Measurements from ENCODE around the gene THTPA. TPM values are rescaled to one million over a fixed set of nuclear protein-coding genes. Genes with fewer than 3 reads are reported as not detected.
"Not testable (repeated sequence)": the region's sequence is repeated elsewhere in the genome, so short reads cannot be mapped to it uniquely, and the experiment has no call there.

The THTPA gene
- total and polyA plus RNA-seq, 11 donors: 9.1 to 30.9 (median 18.9) TPM

- no peaks in the 10 kb centered on the region for H3K36me3 ChIP-seq
- DNase-seq: no peak
- no peak overlapping the region for H3K4me3 ChIP-seq
- TF ChIP-seq POLR2A (IDR thresholded peaks at IDR 0.05) (no peak), CTCF (IDR thresholded peaks at IDR 0.05) (no peak)
- intact Hi-C loops (cut with DNase I): no loop called here
- H3K4me1 ChIP-seq: peaks cover 0 to 10% (median 0%) of the 10 kb centered on the region in 12 donors
- H3K9me3 ChIP-seq: no peaks in the 10 kb centered on the region
- WGBS, 4 donors: 65 to 75% (median 69%) methylated on average over 6 of the region's 6 CpGs
- no peak overlapping the region for H3K27ac ChIP-seq
- H3K27me3 ChIP-seq: no peaks in the 10 kb centered on the region
- peak in 1 of 4 donors; percentile 11 for ATAC-seq
Observed at GRCh38 chr14:23605931-23606585, 50.0 kb downstream of the THTPA start.

- peak; percentile 37 to 83 (median 73) for DNase-seq
- intact Hi-C loops (cut with DNase I): no loop called here
- Histone ChIP-seq H3K4me1 (peaks cover 0 to 8% (median 0%) of the 10 kb centered on the region in 12 donors), H3K4me3 (no peak overlapping the region), H3K27ac (no peak overlapping the region), H3K36me3 (no peaks in the 10 kb centered on the region), H3K9me3 (no peaks in the 10 kb centered on the region), H3K27me3 (peaks cover 0 to 3% (median 0%) of the 10 kb centered on the region in 9 donors)
- peak; percentile 82 to 88 (median 86) for ATAC-seq
- WGBS, 4 donors: 17 to 50% (median 18%) methylated on average over 1 of the region's 1 CpG
- TF ChIP-seq POLR2A (IDR thresholded peaks at IDR 0.05) (no peak), CTCF (IDR thresholded peaks at IDR 0.05) (no peak)
Observed at GRCh38 chr14:23608454-23608853, 52.4 kb downstream of the THTPA start.

GRCh38 chr14:23609001-23609400 is 52.9 kb downstream of the THTPA start:
- ATAC-seq (no peak), DNase-seq (no peak)
- 76 to 83% (median 80%) methylated on average over 3 of the region's 3 CpGs for WGBS, 4 donors
- Histone ChIP-seq H3K4me1 (peaks cover 0 to 8% (median 0%) of the 10 kb centered on the region in 12 donors), H3K36me3 (no peaks in the 10 kb centered on the region), H3K27me3 (peaks cover 0 to 3% (median 0%) of the 10 kb centered on the region in 9 donors), H3K4me3 (no peak overlapping the region), H3K9me3 (no peaks in the 10 kb centered on the region), H3K27ac (no peak overlapping the region)
- intact Hi-C loops (cut with DNase I): no loop called here
- no peak for TF ChIP-seq CTCF (IDR thresholded peaks at IDR 0.05)
- no peak for TF ChIP-seq POLR2A (IDR thresholded peaks at IDR 0.05)

- 54 to 67% (median 63%) methylated on average over 7 of the region's 7 CpGs for WGBS, 4 donors
- intact Hi-C loops (cut with DNase I); H3K9me3 ChIP-seq; H3K36me3 ChIP-seq; H3K4me1 ChIP-seq; ATAC-seq; H3K4me3 ChIP-seq; DNase-seq; H3K27me3 ChIP-seq: not testable (repeated sequence)
- peak overlapping the region in 1 of 12 donors; percentile 24 for H3K27ac ChIP-seq
Observed at GRCh38 chr14:23609411-23610089, 53.5 kb downstream of the THTPA start.

Other genes starting within 250 kb of the THTPA start
- 10 to 100 TPM; 30.0 to 40.3 (median 36.7) TPM for gene BCL2L2, start 249.4 kb upstream of the THTPA start, total RNA-seq
- 10 to 100 TPM; 16.6 to 52.9 TPM for gene BCL2L2, start 249.4 kb upstream of the THTPA start, polyA plus RNA-seq
- gene PABPN1, start 234.8 kb upstream of the THTPA start, total RNA-seq: 10 to 100 TPM; 23.7 to 85.1 (median 62.5) TPM
- gene PABPN1, start 234.8 kb upstream of the THTPA start, polyA plus RNA-seq: 100 to 1,000 TPM in 1 of 2 donors, 10 to 100 TPM in 1; 48.6 to 102 TPM
- 10 to 100 TPM in 4 of 9 donors, 1 to 10 TPM in 5; 8.5 to 14.9 (median 9.9) TPM for gene SLC22A17, start 203.4 kb upstream of the THTPA start, total RNA-seq
- gene SLC22A17, start 203.4 kb upstream of the THTPA start, polyA plus RNA-seq: 1 to 10 TPM; 7.2 to 9.7 TPM
- 1 to 10 TPM; 1.4 to 5.0 (median 2.3) TPM for gene EFS, start 191.1 kb upstream of the THTPA start, total RNA-seq
- gene EFS, start 191.1 kb upstream of the THTPA start, polyA plus RNA-seq: 1 to 10 TPM; 2.2 to 2.4 TPM
- gene IL25, start 183.5 kb upstream of the THTPA start, total RNA-seq: under 1 TPM in 1 of 9 donors, not detected in 8; 0.29 TPM
- gene IL25, start 183.5 kb upstream of the THTPA start, polyA plus RNA-seq: not detected
- under 1 TPM in 5 of 9 donors, not detected in 4; 0.32 to 0.92 (median 0.64) TPM for gene CMTM5, start 179.2 kb upstream of the THTPA start, total RNA-seq
- 1 to 10 TPM; 1.6 to 1.8 TPM for gene CMTM5, start 179.2 kb upstream of the THTPA start, polyA plus RNA-seq
- gene MYH6, start 148.0 kb upstream of the THTPA start, total RNA-seq: 1,000 to 10,000 TPM in 4 of 9 donors, 100 to 1,000 TPM in 4, 10 to 100 TPM in 1; 76.8 to 4,027 (median 602) TPM
- gene MYH6, start 148.0 kb upstream of the THTPA start, polyA plus RNA-seq: 1,000 to 10,000 TPM; 1,673 to 5,104 TPM
- gene MYH7, start 120.6 kb upstream of the THTPA start, total RNA-seq: over 10,000 TPM in 7 of 9 donors, 1,000 to 10,000 TPM in 2; 6,202 to 23,825 (median 18,310) TPM
- gene MYH7, start 120.6 kb upstream of the THTPA start, polyA plus RNA-seq: over 10,000 TPM in 1 of 2 donors, 100 to 1,000 TPM in 1; 727 to 12,111 TPM
- gene NGDN, start 86.6 kb upstream of the THTPA start, total RNA-seq: 10 to 100 TPM; 16.5 to 23.4 (median 18.7) TPM
- 10 to 100 TPM; 17.8 to 43.4 TPM for gene NGDN, start 86.6 kb upstream of the THTPA start, polyA plus RNA-seq
- 1 to 10 TPM in 3 of 9 donors, under 1 TPM in 6; 0.47 to 2.3 (median 0.88) TPM for gene ZFHX2, start 4.5 kb upstream of the THTPA start, total RNA-seq
- gene ZFHX2, start 4.5 kb upstream of the THTPA start, polyA plus RNA-seq: under 1 TPM; 0.24 to 0.88 TPM
- gene AP1G2, start 11.5 kb downstream of the THTPA start, total RNA-seq: 10 to 100 TPM in 5 of 9 donors, 1 to 10 TPM in 4; 7.2 to 33.8 (median 11.6) TPM
- 10 to 100 TPM in 1 of 2 donors, 1 to 10 TPM in 1; 8.8 to 16.6 TPM for gene AP1G2, start 11.5 kb downstream of the THTPA start, polyA plus RNA-seq
- under 1 TPM in 8 of 9 donors, not detected in 1; 0.10 to 0.59 (median 0.26) TPM for gene JPH4, start 22.5 kb downstream of the THTPA start, total RNA-seq
- gene JPH4, start 22.5 kb downstream of the THTPA start, polyA plus RNA-seq: under 1 TPM; 0.12 to 0.23 TPM
- under 1 TPM in 1 of 9 donors, not detected in 8; 0.17 TPM for gene DHRS2, start 80.1 kb downstream of the THTPA start, total RNA-seq
- under 1 TPM in 1 of 2 donors, not detected in 1; 0.04 TPM for gene DHRS2, start 80.1 kb downstream of the THTPA start, polyA plus RNA-seq